ENCODE measurements around the gene NEU1.

- peak in 1 of 2 donors; percentile 53 for TF ChIP-seq POLR2AphosphoS5 (IDR thresholded peaks at IDR 0.05; ENCODE audit: insufficient read depth in 1 of 2, low read depth in 1 of 2)
- TF ChIP-seq CTCF (IDR thresholded peaks at IDR 0.05): no peak
- no peak for TF ChIP-seq POLR2A (IDR thresholded peaks at IDR 0.05)
Measured at GRCh38 chr6:31900917-31901414, 38.3 kb upstream of the NEU1 start.

Data from vagina (tissue), 2 donors.